Chondrocyte (in vitro differentiated cells): ENCODE data around the gene SLFN13. TPM values are rescaled to one million over a fixed set of nuclear protein-coding genes. Genes with fewer than 3 reads are reported as not detected.
"Not testable (repeated sequence)": the region's sequence is repeated elsewhere in the genome, so short reads cannot be mapped to it uniquely, and the experiment has no call there.

ENCODE experiments used
- DNase-seq: peaks from one replicate; pipeline ENCODE4 v3.0.0; 2021; ENCODE audit warnings: mixed read lengths, low spot score
- H3K27ac Mint-ChIP-seq: one replicate; pipeline ENCODE4 v1.8.0; 2021; ENCODE audit warnings: mild to moderate bottlenecking, moderate library complexity, mixed read lengths; ENCODE audit not compliant: unreplicated experiment
- H3K27me3 Mint-ChIP-seq: 2 replicates; pipeline ENCODE4 v1.8.0; 2021; ENCODE audit warnings: low read depth, mixed read lengths
- H3K36me3 Mint-ChIP-seq: 2 replicates; pipeline ENCODE4 v1.8.0; 2021; ENCODE audit warnings: low read depth, mixed read lengths
- H3K4me1 Mint-ChIP-seq: 2 replicates; pipeline ENCODE4 v1.8.0; 2021; ENCODE audit warnings: low read depth, mild to moderate bottlenecking, mixed read lengths
- H3K4me3 Mint-ChIP-seq: one replicate; pipeline ENCODE4 v1.8.0; 2021; ENCODE audit warnings: mild to moderate bottlenecking, moderate library complexity, mixed read lengths; ENCODE audit not compliant: unreplicated experiment
- H3K9me3 Mint-ChIP-seq: 2 replicates; pipeline ENCODE4 v1.8.0; 2021; ENCODE audit warnings: low read depth, mixed read lengths
- CTCF ChIP-seq: fragments of 200-600 bp; sonication (generic); IDR thresholded peaks from 2 replicates; pipeline ENCODE4 v1.5.0; 2021; ENCODE audit warnings: antibody characterized with exemption, mild to moderate bottlenecking, moderate library complexity
- total RNA-seq: library from RNA; stranded (reverse); gene quantifications from 3 replicates; pipeline ENCODE4 v1.2.1, GENCODE V29; 2021

SLFN13 gene
- total RNA-seq, 1 donor from 2014 or later: 5.0 TPM

- TF ChIP-seq CTCF: no peak
- no peak overlapping the region for H3K27ac Mint-ChIP-seq
Measured at GRCh38 chr17:35414247-35414646, 34.3 kb downstream of the SLFN13 start.

GRCh38 chr17:35407531-35407930 is 41.0 kb downstream of the SLFN13 start:
- Mint-ChIP-seq H3K27me3 (no peaks in the 10 kb centered on the region), H3K4me1 (no peaks in the 10 kb centered on the region), H3K36me3 (peaks cover 23% of the 10 kb centered on the region), H3K9me3 (no peaks in the 10 kb centered on the region), H3K27ac (no peak overlapping the region), H3K4me3 (no peak overlapping the region)
- TF ChIP-seq CTCF: no peak
- DNase-seq: no peak

More at GRCh38 chr17:35414247-35414646, 34.3 kb downstream of the SLFN13 start:
- peaks cover 20% of the 10 kb centered on the region for H3K9me3 Mint-ChIP-seq
- no peak for DNase-seq
- peaks cover 38% of the 10 kb centered on the region for H3K36me3 Mint-ChIP-seq
- H3K4me1 Mint-ChIP-seq: no peaks in the 10 kb centered on the region
- no peaks in the 10 kb centered on the region for H3K27me3 Mint-ChIP-seq
- H3K4me3 Mint-ChIP-seq: no peak overlapping the region

GRCh38 chr17:35406568-35406967 is 42.0 kb downstream of the SLFN13 start:
- no peak for TF ChIP-seq CTCF
- Mint-ChIP-seq H3K27me3 (no peaks in the 10 kb centered on the region), H3K36me3 (peaks cover 24% of the 10 kb centered on the region), H3K4me1 (no peaks in the 10 kb centered on the region), H3K4me3 (no peak overlapping the region), H3K9me3 (peaks cover 7% of the 10 kb centered on the region), H3K27ac (no peak overlapping the region)
- no peak for DNase-seq

- no peak for DNase-seq
- Mint-ChIP-seq H3K36me3 (peaks cover 13% of the 10 kb centered on the region), H3K27me3 (no peaks in the 10 kb centered on the region), H3K9me3 (peaks cover 8% of the 10 kb centered on the region), H3K4me1 (no peaks in the 10 kb centered on the region), H3K4me3 (no peak overlapping the region), H3K27ac (no peak overlapping the region)
- no peak for TF ChIP-seq CTCF
Measured at GRCh38 chr17:35404360-35404759, 44.2 kb downstream of the SLFN13 start.

GRCh38 chr17:35393783-35394182 is 54.8 kb downstream of the SLFN13 start:
- H3K27me3 Mint-ChIP-seq, H3K4me1 Mint-ChIP-seq, H3K27ac Mint-ChIP-seq, H3K4me3 Mint-ChIP-seq, DNase-seq, H3K36me3 Mint-ChIP-seq: not testable (repeated sequence)
- H3K9me3 Mint-ChIP-seq: peaks cover 24% of the 10 kb centered on the region

- no peak for TF ChIP-seq CTCF
- H3K27me3 Mint-ChIP-seq: peaks cover 10% of the 10 kb centered on the region
- no peak overlapping the region for H3K4me3 Mint-ChIP-seq
- peaks cover 5% of the 10 kb centered on the region for H3K36me3 Mint-ChIP-seq
- H3K27ac Mint-ChIP-seq: no peak overlapping the region
- H3K4me1 Mint-ChIP-seq: no peaks in the 10 kb centered on the region
- DNase-seq: no peak
- peaks cover 37% of the 10 kb centered on the region for H3K9me3 Mint-ChIP-seq
Measured at GRCh38 chr17:35390663-35391062, 57.9 kb downstream of the SLFN13 start.
